Measurements from ENCODE around the gene F8A1. TPM values are rescaled to one million over a fixed set of nuclear protein-coding genes. Genes with fewer than 3 reads are reported as not detected.
"Not testable (repeated sequence)": the region's sequence is repeated elsewhere in the genome, so short reads cannot be mapped to it uniquely, and the experiment has no call there.

The F8A1 gene
- total RNA-seq, 1 donor from 2014 or later, result 14.9 TPM

GRCh38 chrX:154890990-154891639 is 5.0 kb downstream of the F8A1 start:
- Histone ChIP-seq H3K36me3 (ENCODE audit: control insufficient read depth, insufficient read depth, low read length) (no peaks in the 10 kb centered on the region), H3K4me3 (ENCODE audit: low read depth, low read length) (no peak overlapping the region), H3K27me3 (ENCODE audit: control insufficient read depth, insufficient read depth, low read length) (no peaks in the 10 kb centered on the region)
- TF ChIP-seq CTCF (IDR thresholded peaks at IDR 0.05; ENCODE audit: insufficient read depth, low read length, poor library complexity, severe bottlenecking), result no peak
- no peak for DNase-seq (ENCODE audit: low read depth)

- no peak for TF ChIP-seq CTCF (IDR thresholded peaks at IDR 0.05; ENCODE audit: insufficient read depth, low read length, poor library complexity, severe bottlenecking)
- no peak for DNase-seq (ENCODE audit: low read depth)
- H3K36me3 ChIP-seq (ENCODE audit: control insufficient read depth, insufficient read depth, low read length), result no peaks in the 10 kb centered on the region
- no peak overlapping the region for H3K4me3 ChIP-seq (ENCODE audit: low read depth, low read length)
- no peaks in the 10 kb centered on the region for H3K27me3 ChIP-seq (ENCODE audit: control insufficient read depth, insufficient read depth, low read length)
Measured at GRCh38 chrX:154892296-154892695, 6.1 kb downstream of the F8A1 start.

GRCh38 chrX:154900323-154900722 is 14.2 kb downstream of the F8A1 start:
- no peak overlapping the region for H3K4me3 ChIP-seq (ENCODE audit: low read depth, low read length)
- TF ChIP-seq CTCF (IDR thresholded peaks at IDR 0.05; ENCODE audit: insufficient read depth, low read length, poor library complexity, severe bottlenecking), result no peak
- no peak for DNase-seq (ENCODE audit: low read depth)
- no peaks in the 10 kb centered on the region for H3K36me3 ChIP-seq (ENCODE audit: control insufficient read depth, insufficient read depth, low read length)
- no peaks in the 10 kb centered on the region for H3K27me3 ChIP-seq (ENCODE audit: control insufficient read depth, insufficient read depth, low read length)

GRCh38 chrX:154902408-154902807 is 16.3 kb downstream of the F8A1 start:
- TF ChIP-seq CTCF (IDR thresholded peaks at IDR 0.05; ENCODE audit: insufficient read depth, low read length, poor library complexity, severe bottlenecking), result no peak
- DNase-seq (ENCODE audit: low read depth), result no peak
- no peak overlapping the region for H3K4me3 ChIP-seq (ENCODE audit: low read depth, low read length)
- no peaks in the 10 kb centered on the region for H3K36me3 ChIP-seq (ENCODE audit: control insufficient read depth, insufficient read depth, low read length)
- no peaks in the 10 kb centered on the region for H3K27me3 ChIP-seq (ENCODE audit: control insufficient read depth, insufficient read depth, low read length)

- no peak for DNase-seq (ENCODE audit: low read depth)
- TF ChIP-seq CTCF (IDR thresholded peaks at IDR 0.05; ENCODE audit: insufficient read depth, low read length, poor library complexity, severe bottlenecking), result no peak
- no peaks in the 10 kb centered on the region for H3K36me3 ChIP-seq (ENCODE audit: control insufficient read depth, insufficient read depth, low read length)
- no peaks in the 10 kb centered on the region for H3K27me3 ChIP-seq (ENCODE audit: control insufficient read depth, insufficient read depth, low read length)
- no peak overlapping the region for H3K4me3 ChIP-seq (ENCODE audit: low read depth, low read length)
Measured at GRCh38 chrX:154908821-154909220, 22.7 kb downstream of the F8A1 start.

GRCh38 chrX:154910048-154910447 is 23.9 kb downstream of the F8A1 start:
- not testable (repeated sequence) for H3K4me3 ChIP-seq (ENCODE audit: low read depth, low read length); H3K27me3 ChIP-seq (ENCODE audit: control insufficient read depth, insufficient read depth, low read length); DNase-seq (ENCODE audit: low read depth); H3K36me3 ChIP-seq (ENCODE audit: control insufficient read depth, insufficient read depth, low read length)

- H3K27me3 ChIP-seq (ENCODE audit: control insufficient read depth, insufficient read depth, low read length); H3K4me3 ChIP-seq (ENCODE audit: low read depth, low read length); DNase-seq (ENCODE audit: low read depth): not testable (repeated sequence)
Measured at GRCh38 chrX:154910528-154910927, 24.4 kb downstream of the F8A1 start.

More at GRCh38 chrX:154910528-154910927, 24.4 kb downstream of the F8A1 start:
- not testable (repeated sequence) for H3K36me3 ChIP-seq (ENCODE audit: control insufficient read depth, insufficient read depth, low read length)
